Mesothelial cell of epicardium (in vitro differentiated cells): ENCODE results near the gene CNTN1. TPM values are rescaled to one million over a fixed set of nuclear protein-coding genes. Genes with fewer than 3 reads are reported as not detected.
A peak's percentile ranks its signal among the peaks of the same experiment; 100 is the strongest.

ENCODE experiments used
- DNase-seq, 2 experiments: peaks; one replicate each; pipeline ENCODE4 v3.0.0; 2021; ENCODE audit warnings: low spot score in 2 of 2; ENCODE audit not compliant: unreplicated experiment in 2 of 2
- H3K27ac Mint-ChIP-seq: 2 replicates; pipeline ENCODE4 v1.8.0; 2021; ENCODE audit warnings: mixed read lengths
- H3K27me3 Mint-ChIP-seq: 2 replicates; pipeline ENCODE4 v1.8.0; 2021; ENCODE audit warnings: low read depth, mixed read lengths
- H3K36me3 Mint-ChIP-seq: 2 replicates; pipeline ENCODE4 v1.8.0; 2021; ENCODE audit warnings: mixed read lengths
- H3K4me1 Mint-ChIP-seq: 2 replicates; pipeline ENCODE4 v1.8.0; 2021; ENCODE audit warnings: mixed read lengths
- H3K4me3 Mint-ChIP-seq: 2 replicates; pipeline ENCODE4 v1.8.0; 2021; ENCODE audit warnings: mild to moderate bottlenecking, moderate library complexity, mixed read lengths
- H3K9me3 Mint-ChIP-seq: 2 replicates; pipeline ENCODE4 v1.8.0; 2021; ENCODE audit warnings: mixed read lengths
- CTCF ChIP-seq: fragments of 200-600 bp; sonication (generic); IDR thresholded peaks from one replicate; pipeline ENCODE4 v1.5.0; 2021; ENCODE audit warnings: antibody characterized with exemption; ENCODE audit not compliant: unreplicated experiment
- total RNA-seq: library from RNA; stranded (reverse); gene quantifications from 3 replicates; pipeline ENCODE4 v1.2.1, GENCODE V29; 2021

CNTN1 gene
- total RNA-seq, 1 donor from 2014 or later = 22.4 TPM

- H3K36me3 Mint-ChIP-seq = no peaks in the 10 kb centered on the region
- no peaks in the 10 kb centered on the region for H3K9me3 Mint-ChIP-seq
- no peak overlapping the region for H3K4me3 Mint-ChIP-seq
- no peak for DNase-seq
- H3K27ac Mint-ChIP-seq = no peak overlapping the region
- H3K4me1 Mint-ChIP-seq = no peaks in the 10 kb centered on the region
- peaks cover 6% of the 10 kb centered on the region for H3K27me3 Mint-ChIP-seq
- no peak for TF ChIP-seq CTCF
Observed at GRCh38 chr12:40718878-40719372, 26.7 kb downstream of the CNTN1 start.

DNA sequence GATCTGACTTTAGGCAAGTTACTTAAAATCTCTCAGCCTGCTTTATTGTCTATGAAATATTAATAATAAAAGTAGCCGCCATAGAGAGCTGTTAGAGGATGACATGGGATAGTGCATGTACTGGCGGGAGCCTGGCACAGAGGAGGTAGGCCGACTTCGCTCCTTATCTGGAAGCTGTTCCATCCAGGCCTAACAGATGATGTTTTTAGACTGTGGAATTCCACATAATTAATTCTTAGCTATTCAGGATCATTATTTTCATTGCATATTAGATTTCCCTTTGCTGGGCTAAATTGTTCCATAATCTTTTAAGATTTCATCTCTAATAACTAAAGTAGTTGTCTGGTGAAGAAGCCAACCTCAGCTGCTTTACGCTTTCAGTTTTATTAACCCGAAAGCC lies 30.8 kb downstream of the CNTN1 start:
- H3K4me3 Mint-ChIP-seq = no peak overlapping the region
- no peaks in the 10 kb centered on the region for H3K27me3 Mint-ChIP-seq
- no peak for TF ChIP-seq CTCF
- peak overlapping the region; percentile 58 for H3K27ac Mint-ChIP-seq
- H3K36me3 Mint-ChIP-seq = no peaks in the 10 kb centered on the region
- no peak for DNase-seq
- no peaks in the 10 kb centered on the region for H3K9me3 Mint-ChIP-seq
- peaks cover 4% of the 10 kb centered on the region for H3K4me1 Mint-ChIP-seq

DNA sequence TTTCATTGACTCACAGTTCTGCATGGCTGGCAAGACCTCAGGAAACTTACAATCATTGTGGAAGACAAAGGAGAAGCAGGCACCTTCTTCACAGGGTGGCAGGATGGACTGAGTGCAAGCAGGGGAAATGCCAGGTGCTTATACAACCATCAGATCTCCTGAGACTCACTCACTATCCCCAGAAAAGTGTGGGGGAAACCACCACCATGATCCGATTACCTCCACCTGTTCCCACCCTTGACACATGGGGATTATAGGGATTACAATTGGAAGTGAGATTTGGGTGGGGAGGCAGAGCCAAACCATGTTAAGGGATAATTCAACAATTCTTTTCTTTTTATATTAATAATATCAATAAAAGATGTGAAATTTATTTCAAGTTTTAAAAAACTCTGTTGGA lies 34.1 kb downstream of the CNTN1 start:
- Mint-ChIP-seq H3K4me1 (peaks cover 4% of the 10 kb centered on the region), H3K27me3 (no peaks in the 10 kb centered on the region), H3K4me3 (no peak overlapping the region), H3K9me3 (no peaks in the 10 kb centered on the region), H3K27ac (no peak overlapping the region), H3K36me3 (no peaks in the 10 kb centered on the region)
- TF ChIP-seq CTCF = no peak
- no peak for DNase-seq

GRCh38 chr12:40727774-40728483 lies 35.7 kb downstream of the CNTN1 start:
- Mint-ChIP-seq H3K27me3 (no peaks in the 10 kb centered on the region), H3K27ac (no peak overlapping the region), H3K36me3 (no peaks in the 10 kb centered on the region), H3K9me3 (no peaks in the 10 kb centered on the region), H3K4me1 (peaks cover 4% of the 10 kb centered on the region), H3K4me3 (no peak overlapping the region)
- no peak for TF ChIP-seq CTCF
- DNase-seq = no peak

GRCh38 chr12:40730281-40730680 lies 38.0 kb downstream of the CNTN1 start:
- DNase-seq = no peak
- Mint-ChIP-seq H3K36me3 (no peaks in the 10 kb centered on the region), H3K27ac (no peak overlapping the region), H3K4me3 (no peak overlapping the region), H3K9me3 (no peaks in the 10 kb centered on the region), H3K27me3 (no peaks in the 10 kb centered on the region), H3K4me1 (peaks cover 9% of the 10 kb centered on the region)
- TF ChIP-seq CTCF = no peak
